GM21360 (cell line): ENCODE measurements around the gene CHD6.

Source experiments
- ATAC-seq: cut with Tn5 transposase; IDR thresholded peaks from one replicate; pipeline ENCODE4 v1.9.1; 2021; ENCODE audit warnings: mild to moderate bottlenecking, moderate library complexity; ENCODE audit not compliant: unreplicated experiment

Gene CHD6

GRCh38 chr20:41406896-41407444, 211.2 kb downstream of the CHD6 start:
- ATAC-seq, result no peak

GRCh38 chr20:41406353-41406752, 211.8 kb downstream of the CHD6 start:
- ATAC-seq, result no peak

DNA sequence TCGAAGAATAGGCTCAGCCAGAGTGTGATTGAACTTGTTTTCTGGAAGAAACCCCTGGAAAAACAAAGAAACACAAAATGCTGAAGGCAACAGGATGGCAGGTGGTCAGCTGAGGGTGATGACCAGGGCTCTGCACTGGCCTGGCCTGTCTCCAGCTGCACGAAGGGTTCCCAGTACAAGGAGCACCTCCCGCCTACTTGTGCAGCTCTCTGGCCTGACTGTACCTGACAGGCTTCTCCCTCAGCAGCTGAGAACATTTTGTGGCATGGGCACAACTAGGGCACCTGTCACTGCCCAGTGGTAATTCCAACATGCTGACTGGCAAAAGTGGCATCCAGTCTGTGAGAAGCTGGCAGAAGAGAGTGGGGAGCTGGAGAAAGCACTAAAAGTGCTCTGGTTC, 212.7 kb downstream of the CHD6 start:
- ATAC-seq, result no peak

GRCh38 chr20:41403604-41404003, 214.6 kb downstream of the CHD6 start:
- ATAC-seq, result no peak

GRCh38 chr20:41398408-41398807, 219.8 kb downstream of the CHD6 start:
- no peak for ATAC-seq

- ATAC-seq, result no peak
These were observed 222.2 kb downstream of the CHD6 start for GRCh38 chr20:41395667-41396664.

GRCh38 chr20:41394931-41395666, 223.1 kb downstream of the CHD6 start:
- ATAC-seq, result no peak

DNA sequence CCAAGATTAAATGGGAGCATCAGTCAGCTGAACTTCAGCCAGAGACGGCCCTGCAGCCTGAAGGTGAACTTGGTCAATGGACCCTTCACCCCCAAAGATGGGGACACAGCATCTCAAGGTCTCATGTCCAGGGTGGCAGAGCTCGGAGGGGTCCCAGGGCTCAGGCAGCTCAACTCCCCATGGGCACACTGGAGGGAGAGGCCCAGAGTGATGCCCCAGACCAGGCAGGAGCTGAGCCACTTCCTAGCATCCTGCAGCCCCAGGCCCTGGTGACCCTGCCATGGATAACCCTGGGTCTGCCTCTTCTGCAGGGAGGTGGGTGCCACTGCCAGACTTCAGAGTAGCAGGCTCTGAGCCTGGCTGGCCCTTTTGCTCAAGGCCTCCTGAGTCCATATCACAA, 224.1 kb downstream of the CHD6 start:
- no peak for ATAC-seq

- ATAC-seq, result no peak
These were observed 224.5 kb downstream of the CHD6 start for GRCh38 chr20:41393705-41394066.

DNA sequence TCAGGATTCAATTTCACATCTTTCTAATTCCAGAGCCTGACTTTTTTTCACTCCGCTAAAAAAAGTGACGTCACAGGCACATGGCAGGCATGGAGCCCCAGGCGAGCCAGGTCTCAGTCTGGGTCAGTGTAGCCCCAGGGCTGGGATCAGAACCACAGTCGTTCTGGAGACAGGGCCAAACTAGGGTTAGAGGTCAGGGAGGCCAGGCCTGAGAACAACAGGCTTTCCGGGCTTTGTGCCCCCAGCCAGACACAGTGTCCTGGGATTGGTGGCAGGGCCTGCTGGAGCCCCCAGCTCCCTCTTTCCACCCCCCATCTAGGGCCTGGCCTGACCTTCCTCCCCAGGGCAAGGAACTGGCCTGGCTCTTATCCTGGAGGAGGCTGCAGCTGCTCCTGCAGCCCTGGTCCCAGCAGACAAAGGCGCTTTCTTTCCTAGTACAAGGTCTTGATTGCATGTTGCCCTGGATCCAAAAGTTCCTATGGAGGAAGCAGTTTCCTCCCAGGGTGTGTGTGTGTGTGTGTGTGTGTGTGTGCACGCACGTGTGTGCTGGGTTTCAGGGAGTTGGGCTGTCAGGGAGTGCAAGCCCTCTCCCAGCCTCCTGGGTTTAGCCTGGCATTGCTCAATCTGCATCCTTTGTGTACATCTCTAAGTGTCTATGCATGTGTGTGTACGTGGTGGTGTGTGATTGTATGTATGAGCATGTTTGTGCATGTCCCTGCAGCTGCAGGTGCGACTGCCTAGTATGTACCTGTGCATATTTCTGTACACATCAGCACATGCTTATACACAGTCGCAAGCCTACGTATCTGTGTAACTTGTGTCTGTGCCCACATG, 225.1 kb downstream of the CHD6 start:
- ATAC-seq, result no peak

GRCh38 chr20:41392295-41392694, 225.9 kb downstream of the CHD6 start:
- ATAC-seq, result no peak

DNA sequence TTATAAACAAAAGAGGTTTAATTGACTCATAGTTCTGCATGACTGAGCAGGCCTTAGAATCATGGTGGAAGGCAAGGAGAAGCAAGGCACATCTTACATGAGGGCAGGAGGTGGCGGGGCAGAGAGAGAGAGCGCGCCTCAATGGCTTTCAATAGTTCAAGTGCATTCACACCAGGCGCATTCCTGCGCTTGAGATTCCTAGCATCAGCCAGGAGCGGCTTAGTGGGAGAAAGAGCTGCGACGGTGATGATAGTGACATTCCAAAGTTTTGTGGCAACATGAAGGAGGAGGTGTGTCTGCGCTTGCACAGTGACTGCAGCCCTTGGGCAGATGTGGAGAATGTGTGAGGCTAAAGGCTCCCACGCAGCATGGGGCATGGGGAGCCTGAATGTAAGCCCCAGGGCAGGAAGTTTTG, 226.6 kb downstream of the CHD6 start:
- no peak for ATAC-seq

GRCh38 chr20:41390889-41391288, 227.3 kb downstream of the CHD6 start:
- no peak for ATAC-seq

DNA sequence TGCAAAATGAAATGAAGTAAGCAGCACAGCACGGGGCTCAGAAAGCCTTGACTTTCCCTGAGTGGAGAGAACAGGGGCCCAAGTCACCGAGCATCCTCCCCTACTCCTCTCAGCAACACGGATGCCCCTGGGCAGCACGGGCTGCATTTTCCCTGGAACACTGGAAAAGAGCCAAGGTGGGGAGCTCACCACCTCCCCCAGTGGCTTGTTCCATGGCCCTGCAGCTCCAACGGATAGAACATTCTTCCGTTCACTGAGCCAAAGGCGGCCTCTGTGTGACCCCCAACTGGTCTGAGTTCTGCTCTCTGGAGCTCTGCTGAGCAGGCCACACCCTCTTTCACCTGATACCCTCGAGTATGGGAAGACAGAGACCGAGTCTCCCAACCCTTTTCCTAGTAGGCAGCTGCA, 230.7 kb downstream of the CHD6 start:
- ATAC-seq, result no peak

- no peak for ATAC-seq
These were observed 231.4 kb downstream of the CHD6 start for GRCh38 chr20:41386502-41387427.

DNA sequence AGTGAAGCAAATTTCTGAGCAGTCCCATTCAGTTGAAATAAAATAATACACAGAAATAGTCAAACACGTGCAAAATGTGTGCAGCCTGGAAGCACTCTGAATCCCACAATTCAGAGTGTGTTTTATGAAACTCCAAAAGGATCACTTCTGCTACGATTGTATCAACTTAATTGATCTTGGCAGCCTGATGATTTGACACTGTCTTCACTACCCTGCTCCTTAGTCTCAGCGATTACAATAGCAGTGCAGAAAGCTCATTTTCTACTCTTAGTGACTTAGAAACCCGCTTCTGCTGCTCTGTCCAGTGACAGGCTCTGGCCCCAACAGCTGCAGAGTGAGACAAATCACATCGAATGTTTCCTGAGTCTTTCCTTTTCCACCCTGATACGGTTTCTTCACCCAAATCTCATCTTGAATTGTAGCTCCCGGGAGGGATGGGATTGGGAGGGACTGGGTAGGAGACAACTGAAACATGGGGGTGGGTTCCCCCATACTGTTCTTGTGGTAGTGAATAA, 235.3 kb downstream of the CHD6 start:
- ATAC-seq, result no peak

- ATAC-seq, result no peak
These were observed 237.5 kb downstream of the CHD6 start for GRCh38 chr20:41380551-41381193.

DNA sequence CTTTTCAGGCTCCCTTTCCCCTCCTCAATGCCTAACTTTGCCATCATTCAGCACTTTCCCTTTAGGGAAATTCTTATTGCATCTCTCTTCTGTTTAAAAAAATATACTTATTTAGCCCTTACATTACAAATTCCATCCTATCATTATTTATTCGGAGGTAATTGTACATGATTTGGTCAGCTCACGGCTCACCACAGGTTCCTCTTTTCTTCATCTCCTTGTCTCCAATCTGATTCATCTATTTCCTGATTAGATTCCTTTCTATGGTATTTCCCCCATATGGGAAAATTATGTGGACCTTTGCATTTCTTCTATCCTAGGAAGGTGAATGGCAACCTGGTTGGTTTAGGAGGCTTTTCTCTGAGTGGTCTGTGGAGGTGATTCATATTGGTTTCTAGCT, 238.6 kb downstream of the CHD6 start:
- ATAC-seq, result no peak

DNA sequence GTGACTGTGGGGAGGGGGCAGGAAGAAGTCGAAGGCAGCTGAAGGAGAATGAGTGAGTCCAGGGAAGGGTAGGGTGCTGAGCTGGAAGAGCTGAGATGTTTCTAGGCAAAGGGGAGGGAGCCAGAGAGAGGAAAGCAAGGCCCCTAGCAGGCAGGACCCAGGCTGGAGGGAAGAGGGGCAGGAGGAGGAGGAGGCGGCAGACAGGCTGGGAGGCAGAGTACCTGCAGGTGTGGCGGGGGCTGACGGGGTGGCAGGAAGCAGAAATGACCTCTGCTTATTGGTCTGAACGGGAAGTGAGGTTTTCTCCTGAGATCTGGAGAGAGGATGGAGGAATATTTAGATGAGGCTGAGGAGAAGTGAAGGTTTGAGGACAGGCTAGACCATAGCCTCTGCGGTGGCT, 240.9 kb downstream of the CHD6 start:
- no peak for ATAC-seq
